ENCODE measurements around the gene ALDH8A1. TPM values are rescaled to one million over a fixed set of nuclear protein-coding genes. Genes with fewer than 3 reads are reported as not detected.

ALDH8A1 gene
- polyA plus RNA-seq, 1 of the 3 experiments (the other 2 are of a cell fraction), result 0.25 TPM

- H3K27ac ChIP-seq (ENCODE audit: low read depth in 2 of 2, low read length in 1 of 2), result no peak overlapping the region
- H3K4me2 ChIP-seq, result no peak overlapping the region
- H4K20me1 ChIP-seq (ENCODE audit: insufficient read depth), result no peaks in the 10 kb centered on the region
- no peaks in the 10 kb centered on the region for H3K36me3 ChIP-seq (replicated peaks in 1 of 2; ENCODE audit: control insufficient read depth in 1 of 2, insufficient read depth in 2 of 2, low read length in 1 of 2)
- ChIA-PET POLR2A (no interaction called here), CTCF (interaction anchor here (1.1 to 3.1 kb wide), 3 partner anchors 7 to 809 kb away, joined by 4 to 20 read pairs (median 5); no protein-coding TSS in a partner anchor)
- TF ChIP-seq ZBTB33 (IDR thresholded peaks at IDR 0.05; ENCODE audit: borderline replicate concordance, low read depth), result no peak
- TF ChIP-seq MEF2A (IDR thresholded peaks at IDR 0.05; ENCODE audit: borderline replicate concordance, low read depth), result no peak
- TF ChIP-seq MXI1 (IDR thresholded peaks at IDR 0.05; ENCODE audit: low read depth, low read length), result no peak
- H2AFZ ChIP-seq (ENCODE audit: low read depth), result no peak overlapping the region
- no peaks in the 10 kb centered on the region for H3K79me2 ChIP-seq (ENCODE audit: insufficient read depth)
- no peaks in the 10 kb centered on the region for H3K27me3 ChIP-seq (ENCODE audit: insufficient read depth)
- H3K9ac ChIP-seq, result no peak overlapping the region
- no peaks in the 10 kb centered on the region for H3K9me3 ChIP-seq
- H3K4me3 ChIP-seq (ENCODE audit: low read depth in 2 of 2, low read length in 1 of 2), result no peak overlapping the region
- H3K4me1 ChIP-seq (ENCODE audit: control insufficient read depth in 1 of 2, insufficient read depth in 2 of 2, low read depth in 1 of 2, low read length in 1 of 2), result peaks cover 3 to 4% of the 10 kb centered on the region in 2 experiments; a peak in 2 of 4 replicates
- no peaks in the 10 kb centered on the region for H3F3A ChIP-seq (replicated peaks; ENCODE audit: insufficient read depth)
- WGBS (ENCODE audit: low lambda C conversion rate), result 64% methylated on average over 4 of the region's 11 CpGs
- H3K9me2 ChIP-seq, result no peaks in the 10 kb centered on the region
- DNase-seq, result no peak
Observed at GRCh38 chr6:134932535-134933470, 17.1 kb downstream of the ALDH8A1 start.

GRCh38 chr6:134932098-134932497 lies 17.8 kb downstream of the ALDH8A1 start:
- no peaks in the 10 kb centered on the region for H3K9me2 ChIP-seq
- H2AFZ ChIP-seq (ENCODE audit: low read depth), result no peak overlapping the region
- H4K20me1 ChIP-seq (ENCODE audit: insufficient read depth), result no peaks in the 10 kb centered on the region
- no peaks in the 10 kb centered on the region for H3K27me3 ChIP-seq (ENCODE audit: insufficient read depth)
- H3K36me3 ChIP-seq (replicated peaks in 1 of 2; ENCODE audit: control insufficient read depth in 1 of 2, insufficient read depth in 2 of 2, low read length in 1 of 2), result no peaks in the 10 kb centered on the region
- ChIA-PET POLR2A (no interaction called here), CTCF (interaction anchor here (1.1 to 3.1 kb wide), 3 partner anchors 8 to 808 kb away, joined by 4 to 20 read pairs (median 5); no protein-coding TSS in a partner anchor)
- H3K27ac ChIP-seq (ENCODE audit: low read depth in 2 of 2, low read length in 1 of 2), result no peak overlapping the region
- no peak overlapping the region for H3K4me3 ChIP-seq (ENCODE audit: low read depth in 2 of 2, low read length in 1 of 2)
- DNase-seq, result no peak
- H3F3A ChIP-seq (replicated peaks; ENCODE audit: insufficient read depth), result no peaks in the 10 kb centered on the region
- H3K9ac ChIP-seq, result no peak overlapping the region
- H3K4me1 ChIP-seq (ENCODE audit: control insufficient read depth in 1 of 2, insufficient read depth in 2 of 2, low read depth in 1 of 2, low read length in 1 of 2), result peaks cover 0 to 2% of the 10 kb centered on the region in 2 experiments; a peak in 1 of 4 replicates
- H3K4me2 ChIP-seq, result no peak overlapping the region
- no peaks in the 10 kb centered on the region for H3K9me3 ChIP-seq
- no peaks in the 10 kb centered on the region for H3K79me2 ChIP-seq (ENCODE audit: insufficient read depth)
- WGBS (ENCODE audit: low lambda C conversion rate), result 63% methylated on average over 5 of the region's 5 CpGs
- no peak for TF ChIP-seq YY1 (IDR thresholded peaks at IDR 0.05; ENCODE audit: low read depth)
- TF ChIP-seq REST (IDR thresholded peaks at IDR 0.05; ENCODE audit: low read depth, low read length), result no peak
- TF ChIP-seq ELF1 (IDR thresholded peaks at IDR 0.05), result no peak
- no peak for TF ChIP-seq PBX3 (IDR thresholded peaks at IDR 0.05)
- no peak for TF ChIP-seq FOXJ3 (CRISPR knock-in tag; IDR thresholded peaks at IDR 0.05)
- no peak for TF ChIP-seq CHD2 (IDR thresholded peaks at IDR 0.05; ENCODE audit: low read length, partially characterized antibody)
- TF ChIP-seq TEAD4 (IDR thresholded peaks at IDR 0.05; ENCODE audit: borderline replicate concordance, insufficient read depth), result no peak
- TF ChIP-seq JUND (IDR thresholded peaks at IDR 0.05), result no peak
- no peak for TF ChIP-seq TCF12 (IDR thresholded peaks at IDR 0.05)
- no peak for TF ChIP-seq MAX (IDR thresholded peaks at IDR 0.05; ENCODE audit: low read depth)
- no peak for TF ChIP-seq RCOR1 (IDR thresholded peaks at IDR 0.05; ENCODE audit: low read length)
- TF ChIP-seq USF1 (IDR thresholded peaks at IDR 0.05; ENCODE audit: borderline replicate concordance, low read depth), result no peak
- TF ChIP-seq GATA2 (CRISPR knock-in tag; IDR thresholded peaks at IDR 0.05), result no peak
- TF ChIP-seq GABPA (IDR thresholded peaks at IDR 0.05; ENCODE audit: low read depth), result no peak
- TF ChIP-seq USF2 (IDR thresholded peaks at IDR 0.05; ENCODE audit: borderline replicate concordance, low read depth, low read length), result no peak
